ENCODE results near the gene IRF2BP2.

DNA sequence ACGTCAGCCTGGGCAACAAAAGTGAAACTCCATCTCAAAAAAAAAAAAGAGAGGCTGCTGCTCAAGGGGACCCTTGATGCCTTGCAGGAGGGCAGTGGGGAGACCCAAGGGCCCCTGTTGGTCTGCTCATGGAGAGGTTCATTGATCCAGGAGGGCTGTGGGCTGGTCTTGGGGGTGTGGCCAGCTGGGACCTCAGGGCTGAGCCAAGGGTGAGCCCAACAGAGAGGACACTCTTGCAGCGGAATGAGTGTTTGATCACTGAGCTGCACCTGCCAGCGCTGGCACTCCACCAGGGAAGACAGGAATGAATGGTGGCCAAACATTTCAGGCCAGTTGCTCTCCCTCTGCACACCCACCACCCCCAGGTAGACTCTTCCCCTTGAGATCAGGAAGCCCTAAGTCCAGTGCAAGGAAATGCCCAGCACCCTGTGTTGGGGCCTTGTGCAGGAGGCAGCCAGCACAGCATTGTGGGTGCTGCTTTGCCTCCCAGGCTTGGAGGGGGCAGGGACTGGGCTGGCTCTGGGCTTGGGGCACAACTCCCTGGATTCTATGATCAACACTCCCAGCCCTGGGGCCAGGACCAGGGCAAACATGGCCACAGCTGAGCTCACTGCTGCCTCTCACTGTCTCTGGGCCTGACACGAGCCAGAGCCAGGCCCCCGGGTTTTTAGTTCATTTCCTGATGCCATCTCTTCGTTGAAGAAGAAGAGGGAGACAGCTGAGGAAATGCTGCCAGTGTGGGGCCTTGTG, 50.7 kb downstream of the IRF2BP2 start:
- TF ChIP-seq, protein P1, sequence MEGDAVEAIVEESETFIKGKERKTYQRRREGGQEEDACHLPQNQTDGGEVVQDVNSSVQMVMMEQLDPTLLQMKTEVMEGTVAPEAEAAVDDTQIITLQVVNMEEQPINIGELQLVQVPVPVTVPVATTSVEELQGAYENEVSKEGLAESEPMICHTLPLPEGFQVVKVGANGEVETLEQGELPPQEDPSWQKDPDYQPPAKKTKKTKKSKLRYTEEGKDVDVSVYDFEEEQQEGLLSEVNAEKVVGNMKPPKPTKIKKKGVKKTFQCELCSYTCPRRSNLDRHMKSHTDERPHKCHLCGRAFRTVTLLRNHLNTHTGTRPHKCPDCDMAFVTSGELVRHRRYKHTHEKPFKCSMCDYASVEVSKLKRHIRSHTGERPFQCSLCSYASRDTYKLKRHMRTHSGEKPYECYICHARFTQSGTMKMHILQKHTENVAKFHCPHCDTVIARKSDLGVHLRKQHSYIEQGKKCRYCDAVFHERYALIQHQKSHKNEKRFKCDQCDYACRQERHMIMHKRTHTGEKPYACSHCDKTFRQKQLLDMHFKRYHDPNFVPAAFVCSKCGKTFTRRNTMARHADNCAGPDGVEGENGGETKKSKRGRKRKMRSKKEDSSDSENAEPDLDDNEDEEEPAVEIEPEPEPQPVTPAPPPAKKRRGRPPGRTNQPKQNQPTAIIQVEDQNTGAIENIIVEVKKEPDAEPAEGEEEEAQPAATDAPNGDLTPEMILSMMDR (IDR thresholded peaks at IDR 0.05; ENCODE audit: insufficient read depth, low read length, poor library complexity, severe bottlenecking): no peak
- TF ChIP-seq EZH2phosphoT487 (conservative IDR thresholded peaks at IDR 0.05; ENCODE audit: low read length): no peak
